OCI-M2 (cell line): ENCODE measurements around the gene ETV5.
"Not testable (repeated sequence)": the region's sequence is repeated elsewhere in the genome, so short reads cannot be mapped to it uniquely, and the experiment has no call there.

Experiments
- DNase-seq: peaks from one replicate; lab custom pipeline; 2025; ENCODE audit not compliant: unreplicated experiment; lab: John Stamatoyannopoulos, UW

Gene ETV5

GRCh38 chr3:186025993-186026392 lies 82.9 kb downstream of the ETV5 start:
- not testable (repeated sequence) for DNase-seq

GRCh38 chr3:186025161-186025560 lies 83.7 kb downstream of the ETV5 start:
- no peak for DNase-seq

- no peak for DNase-seq
Observed at GRCh38 chr3:186024210-186024609, 84.7 kb downstream of the ETV5 start.

- no peak for DNase-seq
Observed at GRCh38 chr3:186022931-186023330, 86.0 kb downstream of the ETV5 start.

GRCh38 chr3:186021673-186022362 lies 87.1 kb downstream of the ETV5 start:
- no peak for DNase-seq

GRCh38 chr3:186021250-186021649 lies 87.6 kb downstream of the ETV5 start:
- not testable (repeated sequence) for DNase-seq

- DNase-seq, result not testable (repeated sequence)
Observed at GRCh38 chr3:186019288-186019687, 89.6 kb downstream of the ETV5 start.

GRCh38 chr3:186014866-186015265 lies 94.0 kb downstream of the ETV5 start:
- DNase-seq, result no peak

- no peak for DNase-seq
Observed at GRCh38 chr3:186013312-186013711, 95.6 kb downstream of the ETV5 start.

- DNase-seq, result no peak
Observed at GRCh38 chr3:186012137-186012536, 96.8 kb downstream of the ETV5 start.

- DNase-seq, result no peak
Observed at GRCh38 chr3:186004671-186005070, 104.2 kb downstream of the ETV5 start.

- DNase-seq, result no peak
Observed at GRCh38 chr3:186004209-186004608, 104.7 kb downstream of the ETV5 start.

GRCh38 chr3:186003610-186004009 lies 105.3 kb downstream of the ETV5 start:
- no peak for DNase-seq

GRCh38 chr3:186002884-186003472 lies 105.9 kb downstream of the ETV5 start:
- no peak for DNase-seq

- no peak for DNase-seq
Observed at GRCh38 chr3:186001842-186002241, 107.0 kb downstream of the ETV5 start.

- no peak for DNase-seq
Observed at GRCh38 chr3:185999221-185999620, 109.7 kb downstream of the ETV5 start.

- no peak for DNase-seq
Observed at GRCh38 chr3:185998136-185998535, 110.8 kb downstream of the ETV5 start.

GRCh38 chr3:185997130-185997529 lies 111.8 kb downstream of the ETV5 start:
- no peak for DNase-seq
